SK-N-MC (cell line): ENCODE data around the gene CSF1.

ENCODE experiments used
- EZH2 ChIP-seq: fragments of 200-600 bp; sonication (generic); IDR thresholded peaks from one replicate; pipeline ENCODE4 v1.6.1; 2017; ENCODE audit warnings: antibody characterized with exemption
- POLR2AphosphoS5 ChIP-seq: IDR thresholded peaks from 2 replicates; pipeline ENCODE4 v1.6.1; 2012; ENCODE audit warnings: mild to moderate bottlenecking, low read depth, low read length, borderline replicate concordance

DNA sequence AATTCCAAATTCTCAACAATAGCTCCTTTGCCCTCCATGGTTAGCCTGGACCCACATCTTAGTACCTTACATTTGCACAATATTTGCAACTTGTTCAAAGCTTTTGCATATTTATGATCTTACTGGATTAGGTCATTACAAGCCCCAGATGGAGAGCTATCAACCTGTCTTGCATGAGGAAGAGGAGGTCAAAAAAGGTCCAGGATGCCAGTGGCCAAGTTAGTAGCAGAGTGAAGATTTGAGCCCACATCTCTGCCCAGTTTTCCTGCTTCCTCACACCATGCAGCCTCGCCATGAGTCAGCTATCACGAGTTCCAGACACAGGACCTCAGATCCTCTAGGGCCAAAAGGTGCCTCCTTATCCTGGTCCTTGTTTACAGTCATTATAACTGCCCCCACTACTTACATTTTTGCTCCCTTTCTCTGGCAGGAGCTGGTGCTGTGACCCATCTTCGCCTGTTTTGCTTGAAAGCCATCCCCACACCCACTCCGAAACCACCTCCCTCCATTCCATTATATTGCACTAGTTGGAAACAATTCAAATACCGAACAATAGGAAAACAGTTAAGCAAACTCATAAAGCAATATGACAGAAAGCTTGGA, 68.9 kb downstream of the CSF1 start:
- TF ChIP-seq POLR2AphosphoS5 (no peak), EZH2 (no peak)
